ENCODE results near the gene FPGT.
"Not testable (repeated sequence)": the region's sequence is repeated elsewhere in the genome, so short reads cannot be mapped to it uniquely, and the experiment has no call there.

The FPGT gene

GRCh38 chr1:74197657-74198552 lies at the start of gene FPGT, which contains the start of gene LRRIQ3:
TSS of gene FPGT (plus strand) at chr1:74198242. CDS start at chr1:74198279, 37 bp downstream.
TSS of gene LRRIQ3 (minus strand) at chr1:74198176. CDS start at chr1:74183684, 14,492 bp downstream.
- peak; percentile 85 to 93 (median 92) for DNase-seq (ENCODE audit: low read depth in 4 of 4, low spot score in 1 of 4)

GRCh38 chr1:74160046-74160445 lies 38.0 kb upstream of the FPGT start:
- DNase-seq (ENCODE audit: low read depth in 4 of 4, low spot score in 1 of 4): no peak

- no peak for DNase-seq (ENCODE audit: low read depth in 4 of 4, low spot score in 1 of 4)
Observed at GRCh38 chr1:74161497-74161896, 36.5 kb upstream of the FPGT start.

DNA sequence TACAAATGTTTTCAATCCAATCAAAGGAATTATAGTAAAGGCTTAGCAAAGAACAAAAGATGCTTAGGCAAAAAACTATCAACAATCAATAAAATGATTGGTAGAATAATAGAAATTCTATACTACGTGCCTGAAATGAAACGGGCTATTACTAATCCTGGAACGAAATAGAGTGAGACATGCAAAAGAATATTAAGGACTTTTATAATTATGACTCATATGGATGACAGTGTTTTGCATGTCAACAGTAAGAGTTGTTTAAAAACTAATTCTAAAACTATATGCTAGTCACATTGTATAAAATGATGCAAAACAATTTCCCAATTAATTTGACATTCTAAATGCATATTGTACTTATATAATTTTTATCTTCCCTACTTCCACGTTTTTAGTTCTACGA lies 35.7 kb upstream of the FPGT start:
- no peak for DNase-seq (ENCODE audit: low read depth in 4 of 4, low spot score in 1 of 4)

DNA sequence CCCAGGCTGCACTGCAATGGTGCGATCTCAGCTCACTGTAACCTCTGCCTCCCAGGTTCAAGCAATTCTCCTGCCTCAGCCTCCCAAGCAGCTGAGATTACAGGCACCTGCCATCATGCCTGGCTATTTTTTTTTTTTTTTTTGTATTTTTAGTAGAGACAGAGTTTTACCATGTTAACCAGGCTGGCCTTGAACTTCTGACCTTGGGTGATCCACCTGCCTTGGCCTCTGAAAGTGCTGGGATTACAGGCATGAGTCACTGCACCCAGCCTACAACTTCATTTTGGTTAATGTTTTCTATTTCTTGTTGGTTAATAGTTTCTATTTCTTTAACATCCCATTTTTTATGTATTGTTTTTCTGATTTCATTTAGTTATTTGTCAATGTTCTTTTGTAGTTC lies 23.6 kb upstream of the FPGT start:
- DNase-seq (ENCODE audit: low read depth in 4 of 4, low spot score in 1 of 4): not testable (repeated sequence)

DNA sequence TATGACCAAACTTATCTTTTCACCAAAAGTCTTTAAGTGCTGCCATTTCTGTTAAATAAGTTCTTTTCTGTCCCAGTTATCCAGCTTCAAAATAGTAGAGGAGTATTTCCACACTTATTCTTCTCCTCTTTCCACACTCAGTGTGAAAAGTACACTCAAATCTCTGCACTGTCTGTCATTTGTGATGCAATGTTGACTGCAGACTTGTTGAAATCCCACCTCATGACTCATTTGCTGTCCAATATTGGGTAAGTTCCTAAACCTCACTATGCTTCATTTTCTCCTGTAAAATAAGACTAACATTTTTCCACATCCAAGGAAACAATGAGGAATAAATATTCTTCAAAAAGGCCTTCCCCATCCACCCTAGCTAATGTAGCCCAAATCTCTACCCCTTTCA lies 17.6 kb upstream of the FPGT start:
- DNase-seq (ENCODE audit: low read depth in 4 of 4, low spot score in 1 of 4): no peak

- no peak for DNase-seq (ENCODE audit: low read depth in 4 of 4, low spot score in 1 of 4)
Observed at GRCh38 chr1:74193908-74194307, 4.1 kb upstream of the FPGT start.

GRCh38 chr1:74195339-74195738 lies 2.7 kb upstream of the FPGT start:
- no peak for DNase-seq (ENCODE audit: low read depth in 4 of 4, low spot score in 1 of 4)

DNA sequence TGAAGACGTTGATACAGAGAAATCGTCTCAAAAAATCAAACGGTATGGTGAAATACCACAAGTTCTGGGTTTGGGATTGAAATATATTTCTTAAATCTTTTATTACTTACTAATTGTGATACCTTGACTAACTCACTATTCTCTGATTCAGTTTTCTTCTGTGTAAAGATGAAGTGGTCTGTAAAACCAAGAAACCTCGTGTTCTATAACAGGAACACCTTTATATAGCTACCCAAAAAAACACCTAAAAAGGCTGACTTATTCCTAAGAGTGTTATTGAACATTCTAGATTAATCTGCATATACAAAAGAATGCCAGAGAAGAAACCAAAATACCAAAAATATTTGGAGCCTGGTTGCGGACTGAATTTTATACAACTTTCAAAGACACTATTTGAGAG lies 787 bp upstream of the FPGT start:
- DNase-seq (ENCODE audit: low read depth in 4 of 4, low spot score in 1 of 4): no peak

- no peak for DNase-seq (ENCODE audit: low read depth in 4 of 4, low spot score in 1 of 4)
Observed at GRCh38 chr1:74199504-74199903, 1.5 kb downstream of the FPGT start.

- DNase-seq (ENCODE audit: low read depth in 4 of 4, low spot score in 1 of 4): no peak
Observed at GRCh38 chr1:74205266-74205665, 7.2 kb downstream of the FPGT start.

- no peak for DNase-seq (ENCODE audit: low read depth in 4 of 4, low spot score in 1 of 4)
Observed at GRCh38 chr1:74215229-74215628, 17.2 kb downstream of the FPGT start.

DNA sequence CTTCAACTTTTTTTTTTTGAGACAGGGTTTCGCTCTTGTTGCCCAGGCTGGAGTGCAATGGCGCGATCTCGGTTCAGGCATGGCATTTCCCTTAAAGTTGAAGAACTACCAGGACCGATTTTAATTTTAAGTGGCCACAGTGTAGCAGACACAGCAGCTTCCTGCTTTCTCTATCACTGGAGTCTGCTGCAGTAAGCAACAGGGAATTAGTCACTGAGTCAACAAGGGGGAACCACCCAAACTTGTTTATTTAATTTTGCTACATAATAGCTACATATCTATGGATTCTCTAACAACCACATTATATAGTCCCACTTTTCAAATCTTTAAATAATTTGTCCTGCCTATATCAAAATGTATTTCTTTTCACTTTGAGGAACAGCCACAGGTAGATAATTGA lies 24.7 kb downstream of the FPGT start:
- no peak for DNase-seq (ENCODE audit: low read depth in 4 of 4, low spot score in 1 of 4)

- no peak for DNase-seq (ENCODE audit: low read depth in 4 of 4, low spot score in 1 of 4)
Observed at GRCh38 chr1:74223453-74223852, 25.4 kb downstream of the FPGT start.

GRCh38 chr1:74235153-74235552 lies 37.1 kb downstream of the FPGT start, which contains the start of gene TNNI3K:
TSS of gene TNNI3K (plus strand) at chr1:74235387. CDS start at chr1:74235452, 65 bp downstream.
- no peak for DNase-seq (ENCODE audit: low read depth in 4 of 4, low spot score in 1 of 4)

- no peak for DNase-seq (ENCODE audit: low read depth in 4 of 4, low spot score in 1 of 4)
Observed at GRCh38 chr1:74236440-74236839, 38.4 kb downstream of the FPGT start.

GRCh38 chr1:74237035-74237434 lies 39.0 kb downstream of the FPGT start:
- DNase-seq (ENCODE audit: low read depth in 4 of 4, low spot score in 1 of 4): no peak

DNA sequence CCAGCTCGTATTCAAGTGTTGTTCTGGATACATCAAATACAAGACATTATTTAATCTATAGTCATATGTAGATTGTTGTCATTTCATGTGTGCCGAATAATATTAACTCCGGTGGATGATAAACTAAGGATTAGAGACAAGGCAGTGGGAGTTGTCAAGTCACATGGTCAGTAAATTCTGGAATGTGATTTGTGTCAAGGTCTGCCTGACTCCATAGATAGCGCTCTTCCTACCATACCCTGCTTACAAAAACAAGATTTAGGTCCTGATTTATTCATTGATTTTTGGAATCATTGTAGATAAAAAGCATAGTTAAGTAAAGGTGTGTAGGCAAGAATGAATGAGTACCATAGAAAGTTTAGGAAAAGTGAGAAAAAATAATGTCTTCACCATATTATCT lies 39.7 kb downstream of the FPGT start:
- no peak for DNase-seq (ENCODE audit: low read depth in 4 of 4, low spot score in 1 of 4)

DNA sequence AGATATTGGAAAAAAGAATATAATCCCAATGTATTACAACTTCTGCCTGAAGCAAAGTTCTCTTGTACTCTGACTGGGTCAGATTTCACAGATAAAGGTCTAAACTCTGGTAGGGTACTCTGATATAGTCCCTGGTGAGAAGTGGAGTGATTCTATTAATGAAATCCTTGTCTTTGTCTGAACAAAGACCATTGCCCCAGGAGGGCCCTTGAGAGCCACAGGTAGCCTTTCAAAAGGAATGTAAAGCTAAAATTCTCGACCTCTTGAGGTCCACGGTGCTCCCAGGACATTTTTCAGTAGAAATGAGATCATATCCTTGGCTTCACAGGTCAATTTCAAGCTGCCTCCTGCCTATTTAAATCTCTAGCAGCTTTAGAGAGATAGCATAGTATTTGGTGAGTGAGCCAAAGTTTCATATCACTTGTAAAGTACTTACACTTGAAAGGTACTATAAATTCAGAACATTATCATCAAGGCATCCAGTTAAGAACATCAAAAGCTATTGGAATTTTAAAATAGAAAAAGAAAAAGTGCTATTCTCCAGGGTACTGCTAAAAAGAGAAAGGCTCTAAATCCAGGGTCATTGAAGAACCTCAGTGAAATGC lies 47.2 kb downstream of the FPGT start:
- DNase-seq (ENCODE audit: low read depth in 4 of 4, low spot score in 1 of 4): no peak

DNA sequence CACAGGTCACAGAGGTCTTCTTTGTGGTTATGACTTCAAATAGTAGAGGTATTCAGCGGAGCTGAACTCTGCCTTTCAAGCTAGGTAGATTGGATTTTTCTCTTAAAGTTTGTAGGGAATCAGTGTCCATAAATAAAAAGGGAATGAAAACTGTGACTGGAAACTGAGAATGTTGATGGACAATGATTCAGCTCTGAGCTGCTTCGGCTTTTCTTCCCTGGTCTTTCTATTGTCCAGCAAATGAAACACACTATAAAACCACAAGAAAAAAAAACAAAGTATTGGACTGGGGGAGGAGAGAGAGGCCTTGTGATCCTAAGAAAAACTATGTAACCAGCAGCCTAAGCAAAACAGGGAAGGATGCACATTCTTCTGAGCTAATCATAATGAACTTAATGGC lies 48.3 kb downstream of the FPGT start:
- DNase-seq (ENCODE audit: low read depth in 4 of 4, low spot score in 1 of 4): no peak

DNA sequence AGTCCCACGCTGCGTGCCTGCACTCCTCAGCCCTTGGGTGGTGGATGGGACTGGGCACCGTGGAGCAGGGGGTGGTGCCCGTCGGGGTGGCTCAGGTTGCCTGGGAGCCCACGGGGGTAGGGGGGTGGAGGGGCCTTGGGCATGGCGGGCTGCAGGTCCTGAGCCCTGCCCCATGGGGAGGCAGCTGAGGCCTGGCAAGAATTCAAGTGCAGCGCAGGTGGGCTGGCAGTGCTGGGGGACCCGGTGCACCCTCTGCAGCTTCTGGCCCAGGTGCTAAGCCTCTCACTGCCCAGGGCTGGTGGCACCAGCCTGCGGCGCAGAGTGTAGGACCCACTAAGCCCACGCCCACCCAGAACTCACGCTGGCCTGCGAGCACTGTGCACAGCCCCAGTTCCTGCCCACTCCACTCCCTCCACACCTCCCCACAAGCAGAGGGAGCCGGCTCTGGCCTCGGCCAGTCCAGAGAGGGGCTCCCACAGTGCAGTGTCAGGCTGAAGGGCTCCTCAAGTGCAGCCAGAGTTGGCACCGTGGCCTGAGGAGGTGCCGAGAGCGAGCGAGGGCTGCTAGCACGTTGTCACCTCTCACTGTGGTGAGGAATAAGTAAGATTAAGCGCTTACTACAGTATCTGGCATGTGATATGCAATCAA lies 50.0 kb downstream of the FPGT start:
- DNase-seq (ENCODE audit: low read depth in 4 of 4, low spot score in 1 of 4): no peak
